H1 (cell line): ENCODE results near the gene LMAN2. TPM values are rescaled to one million over a fixed set of nuclear protein-coding genes. Genes with fewer than 3 reads are reported as not detected.

ENCODE experiments used
- CTCF ChIA-PET: fragments of 300-600 bp; sonication (Branson Sonifier 250); formaldehyde crosslinking; loops from one replicate; lab custom pipeline; 2021; ENCODE audit not compliant: partially characterized antibody; lab: Charles Lee
- POLR2A ChIA-PET: fragments of 300-600 bp; sonication (Branson Sonifier 250); formaldehyde crosslinking; loops from one replicate; lab custom pipeline; 2021; ENCODE audit warnings: inconsistent platforms; ENCODE audit not compliant: partially characterized antibody; lab: Charles Lee
- DNase-seq, 2 experiments: peaks; one replicate each; pipeline versions ENCODE4 v3.0.0 to v3.0.0-alpha.2; 2010 to 2022; ENCODE audit warnings: low spot score in 2 of 2, low read depth in 1 of 2, mixed read lengths in 1 of 2
- FAIRE-seq: peaks from 2 replicates; lab custom pipeline; 2011; peaks lifted over from hg19 to GRCh38; lab: Jason Lieb, UNC
- H2AFZ ChIP-seq: 2 replicates; pipeline ENCODE4 v1.8.1; 2012; ENCODE audit warnings: low read length, inconsistent platforms
- H2AK5ac ChIP-seq: 2 replicates; pipeline ENCODE4 v1.6.1; 2013; ENCODE audit warnings: low read depth, low read length
- H2BK120ac ChIP-seq: replicated peaks from 2 replicates; pipeline ENCODE3; 2013; ENCODE audit warnings: low read depth, low read length, inconsistent platforms
- H2BK12ac ChIP-seq: 2 replicates; pipeline ENCODE4 v1.6.1; 2013; ENCODE audit warnings: low read depth, low read length
- H2BK15ac ChIP-seq: 2 replicates; pipeline ENCODE4 v1.6.1; 2013; ENCODE audit warnings: low read length
- H2BK20ac ChIP-seq: 2 replicates; pipeline ENCODE4 v1.6.1; 2013; ENCODE audit warnings: low read length
- H2BK5ac ChIP-seq: 2 replicates; pipeline ENCODE4 v1.6.1; 2013; ENCODE audit warnings: low read depth, low read length
- H3K14ac ChIP-seq: 2 replicates; pipeline ENCODE4 v1.6.1; 2013; ENCODE audit warnings: inconsistent platforms; ENCODE audit not compliant: insufficient read length
- H3K18ac ChIP-seq: 2 replicates; pipeline ENCODE4 v1.6.1; 2013; ENCODE audit warnings: low read length; ENCODE audit errors: extremely low read depth
- H3K23ac ChIP-seq: 2 replicates; pipeline ENCODE4 v1.6.1; 2013; ENCODE audit warnings: inconsistent platforms; ENCODE audit not compliant: insufficient read length
- H3K23me2 ChIP-seq: 2 replicates; pipeline ENCODE4 v1.6.1; 2013; ENCODE audit warnings: low read depth, low read length
- H3K27ac ChIP-seq: 2 replicates; pipeline ENCODE4 v1.6.1; 2011; ENCODE audit warnings: low read depth, low read length, inconsistent platforms
- H3K27me3 ChIP-seq, 4 experiments: replicated peaks in 1 of 4; 1 replicate in 1 of 4; 2 replicates in 3 of 4; pipeline versions ENCODE4 v1.6.1 to v1.8.1; 2011 to 2013; ENCODE audit warnings: low read length in 3 of 4, mild to moderate bottlenecking in 3 of 4, inconsistent platforms in 2 of 4, mixed read lengths in 2 of 4, moderate library complexity in 1 of 4; ENCODE audit not compliant: control insufficient read depth in 3 of 4, insufficient read depth in 3 of 4; ENCODE audit errors: extremely low read depth in 1 of 4
- H3K36me3 ChIP-seq, 4 experiments: 2 replicates each; pipeline versions ENCODE4 v1.6.1 to v1.8.1; 2011 to 2013; ENCODE audit warnings: mild to moderate bottlenecking in 4 of 4, low read length in 3 of 4, moderate library complexity in 2 of 4, control low read depth in 1 of 4, inconsistent platforms in 1 of 4; ENCODE audit not compliant: insufficient read depth in 4 of 4, control insufficient read depth in 2 of 4
- H3K4ac ChIP-seq: replicated peaks from 2 replicates; pipeline ENCODE3; 2013; ENCODE audit warnings: low read length, low read depth, mixed read lengths, inconsistent platforms; ENCODE audit not compliant: insufficient read length
- H3K4me1 ChIP-seq, 4 experiments: replicated peaks in 1 of 4; 1 replicate in 1 of 4; 2 replicates in 3 of 4; pipeline versions ENCODE4 v1.6.1 to v1.8.1; 2011 to 2013; ENCODE audit warnings: low read length in 3 of 4, inconsistent platforms in 2 of 4, mixed read lengths in 1 of 4; ENCODE audit not compliant: insufficient read depth in 4 of 4, control insufficient read depth in 3 of 4
- H3K4me2 ChIP-seq, 2 experiments: 2 replicates each; pipeline versions ENCODE4 v1.6.1 to v1.8.1; 2011 to 2013; ENCODE audit warnings: low read depth in 2 of 2, low read length in 2 of 2, control low read depth in 1 of 2, inconsistent platforms in 1 of 2, mild to moderate bottlenecking in 1 of 2; ENCODE audit not compliant: insufficient read depth in 1 of 2
- H3K4me3 ChIP-seq, 4 experiments: fragments of 200-600, 300-600 bp in 1 of 4; sonication (generic), shearing (Covaris generic), sonication (Bioruptor Twin) in 1 of 4; 2 replicates each; pipeline versions ENCODE4 v1.5.1 to v1.8.1; 2011 to 2016; ENCODE audit warnings: low read length in 4 of 4, low read depth in 3 of 4, control low read depth in 2 of 4, inconsistent platforms in 2 of 4, mild to moderate bottlenecking in 2 of 4, mixed read lengths in 1 of 4, moderate library complexity in 1 of 4; ENCODE audit not compliant: insufficient read depth in 2 of 4; ENCODE audit errors: extremely low read depth in 1 of 4
- H3K56ac ChIP-seq: replicated peaks from 2 replicates; pipeline ENCODE3; 2013; ENCODE audit warnings: low read depth, mild to moderate bottlenecking, mixed read lengths, low read length, inconsistent platforms; ENCODE audit not compliant: insufficient read length
- H3K79me1 ChIP-seq: 2 replicates; pipeline ENCODE4 v1.6.1; 2013; ENCODE audit warnings: low read depth, low read length, control low read depth
- H3K79me2 ChIP-seq, 2 experiments: 2 replicates each; pipeline versions ENCODE4 v1.6.1 to v1.8.1; 2012 to 2013; ENCODE audit warnings: low read length in 2 of 2, mild to moderate bottlenecking in 2 of 2, inconsistent platforms in 1 of 2; ENCODE audit not compliant: insufficient read depth in 2 of 2, control insufficient read depth in 1 of 2
- H3K9ac ChIP-seq, 4 experiments: replicated peaks in 1 of 4; 1 replicate in 1 of 4; 2 replicates in 3 of 4; pipeline versions ENCODE4 v1.6.1 to v1.8.1; 2011 to 2013; ENCODE audit warnings: low read depth in 3 of 4, low read length in 3 of 4, control low read depth in 2 of 4, mild to moderate bottlenecking in 2 of 4, moderate library complexity in 2 of 4, inconsistent platforms in 1 of 4; ENCODE audit errors: extremely low read depth in 1 of 4
- H3K9me3 ChIP-seq, 2 experiments: 2 replicates each; pipeline versions ENCODE4 v1.6.1 to v1.8.1; 2012 to 2013; ENCODE audit warnings: mild to moderate bottlenecking in 2 of 2, moderate library complexity in 2 of 2, control low read depth in 1 of 2, inconsistent platforms in 1 of 2, low read depth in 1 of 2, low read length in 1 of 2, mixed read lengths in 1 of 2; ENCODE audit not compliant: insufficient read depth in 2 of 2
- H4K20me1 ChIP-seq, 2 experiments: replicated peaks in 1 of 2; 2 replicates each; pipeline versions ENCODE3 to v1.8.1; 2011 to 2013; ENCODE audit warnings: inconsistent platforms in 2 of 2, low read length in 2 of 2, mild to moderate bottlenecking in 1 of 2; ENCODE audit not compliant: insufficient read depth in 2 of 2, control insufficient read depth in 1 of 2
- H4K5ac ChIP-seq: 2 replicates; pipeline ENCODE4 v1.6.1; 2013; ENCODE audit warnings: low read length, low read depth, mixed read lengths, inconsistent platforms; ENCODE audit not compliant: insufficient read length
- H4K8ac ChIP-seq: 2 replicates; pipeline ENCODE4 v1.8.0; 2013; ENCODE audit warnings: mild to moderate bottlenecking, moderate library complexity, low read length, inconsistent platforms; ENCODE audit not compliant: insufficient read depth; ENCODE audit errors: extremely low read depth
- H4K91ac ChIP-seq: replicated peaks from 2 replicates; pipeline ENCODE3; 2013; ENCODE audit warnings: low read length, mixed read lengths, inconsistent platforms; ENCODE audit not compliant: insufficient read length
- ASH2L ChIP-seq: fragments of 200-600, 300-600 bp; sonication (generic); IDR thresholded peaks from one replicate; pipeline ENCODE4 v1.7.1; 2017; ENCODE audit warnings: low read length
- BCL11A ChIP-seq, 2 experiments: IDR thresholded peaks; one replicate each; pipeline ENCODE4 v1.6.1; 2011; ENCODE audit warnings: low read depth in 2 of 2, low read length in 2 of 2, mild to moderate bottlenecking in 2 of 2
- CBX8 ChIP-seq: fragments of 300-800, 300-1000 bp; sonication (generic); IDR thresholded peaks from 2 replicates; pipeline ENCODE4 v1.7.1; 2016; ENCODE audit warnings: low read depth, low read length, borderline replicate concordance
- GABPA ChIP-seq: IDR thresholded peaks from 2 replicates; pipeline ENCODE4 v1.6.1; 2011; ENCODE audit warnings: mild to moderate bottlenecking, low read length, moderate library complexity, borderline replicate concordance; ENCODE audit not compliant: insufficient read depth
- POU5F1 ChIP-seq: IDR thresholded peaks from 2 replicates; pipeline ENCODE4 v1.6.1; 2011; ENCODE audit warnings: low read depth, mild to moderate bottlenecking, low read length, moderate library complexity
- RAD21 ChIP-seq, 2 experiments: IDR thresholded peaks in 1 of 2; conservative IDR thresholded peaks in 1 of 2; 2 replicates each; pipeline ENCODE4 v1.6.1; 2011; ENCODE audit warnings: low read depth in 2 of 2, low read length in 2 of 2, improper control_type of control experiment in 1 of 2, inconsistent platforms in 1 of 2, mild to moderate bottlenecking in 1 of 2, moderate library complexity in 1 of 2
- RFX5 ChIP-seq: IDR thresholded peaks from 2 replicates; pipeline ENCODE4 v1.6.1; 2011; ENCODE audit warnings: low read depth, low read length, improper control_type of control experiment, borderline replicate concordance
- SIN3A ChIP-seq, 2 experiments: IDR thresholded peaks in 1 of 2; conservative IDR thresholded peaks in 1 of 2; 2 replicates each; pipeline ENCODE4 v1.6.1; 2011 to 2012; ENCODE audit warnings: low read length in 2 of 2, improper control_type of control experiment in 1 of 2, low read depth in 1 of 2, mild to moderate bottlenecking in 1 of 2
- WGBS, 2 experiments: shearing (Covaris generic) in 1 of 2; methylation state at CpG; one replicate each; pipeline versions ENCODE4 v1.1.6 to v1.1.7; 2013 to 2015; ENCODE audit warnings: low lambda C conversion rate in 2 of 2, mixed read lengths in 2 of 2, inconsistent platforms in 1 of 2, low coverage in 1 of 2, missing lambda C conversion rate in 1 of 2; ENCODE audit not compliant: insufficient replicate concordance in 2 of 2, insufficient coverage in 1 of 2, insufficient read length in 1 of 2; ENCODE audit errors: extremely low coverage in 1 of 2, missing lambda C conversion rate in 1 of 2; 5-methylcytosine and 5-hydroxymethylcytosine counted together
- polyA plus RNA-seq, 7 experiments: library from polyadenylated mRNA; depleted of rRNA in 3 of 7; stranded (reverse) in 5 of 7; unstranded in 2 of 7; fragments of >200 nt in 5 of 7; fragments of 200-250 nt in 2 of 7; gene quantifications; 1 replicate in 5 of 7; 2 replicates in 1 of 7; 4 replicates in 1 of 7; pipeline versions ENCODE4 v1.2.1 to v1.2.3, GENCODE V29; 2011 to 2013; ENCODE audit warnings: missing spikeins in 2 of 7, mixed read lengths in 2 of 7
- total RNA-seq: library from RNA; stranded (reverse); fragmentation: NEBNext Ultra II Directional; extraction: Animal tissue kit (Norgen Biotek cat#: 25700); gene quantifications from 2 replicates; pipeline ENCODE4 v1.2.1, GENCODE V29; 2021

The LMAN2 gene
- total and polyA plus RNA-seq, 2 of the 8 experiments (the other 6 are each of a cell fraction or from before 2014, with no cell fraction given) = 116 to 225 TPM

DNA sequence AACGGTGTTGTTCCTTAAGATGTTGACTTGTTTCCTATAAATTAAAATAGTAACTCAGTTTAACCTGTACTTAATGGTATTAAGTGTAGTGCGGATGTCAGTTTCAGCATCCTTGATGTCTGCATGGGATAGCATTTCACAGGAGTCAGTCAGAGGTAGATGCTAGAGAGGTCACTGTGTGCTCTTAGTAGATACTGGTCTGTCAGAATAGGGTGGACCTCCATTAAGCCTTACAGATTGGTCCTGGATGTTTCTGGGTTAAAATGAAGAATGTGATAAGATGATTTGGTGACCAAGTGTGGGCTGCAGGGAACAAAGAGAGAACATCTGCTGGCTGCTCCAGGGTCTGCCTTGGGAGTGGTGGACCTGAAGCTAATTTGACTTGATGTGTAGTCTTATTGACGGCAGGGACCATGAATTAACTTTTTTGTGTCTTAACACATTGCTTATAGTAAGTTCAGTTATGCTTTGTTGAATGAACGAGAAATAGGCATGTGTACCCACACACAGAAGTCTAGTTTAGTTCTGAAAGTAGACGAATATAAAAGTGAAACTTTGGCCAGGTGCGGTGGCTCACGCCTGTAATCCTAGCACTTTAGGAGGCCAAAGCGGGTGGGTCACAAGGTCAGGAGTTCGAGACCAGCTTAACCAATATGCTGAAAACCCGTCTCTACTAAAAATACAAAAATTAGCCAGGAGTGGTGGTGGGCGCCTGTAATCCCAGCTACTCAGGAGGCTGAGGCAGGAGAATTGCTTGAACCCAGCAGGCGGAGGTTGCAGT is 60.5 kb downstream of the LMAN2 start:
- no peaks in the 10 kb centered on the region for H3K27me3 ChIP-seq
- H4K8ac ChIP-seq = no peak overlapping the region
- 96% methylated on average over 12 of the region's 12 CpGs; no CpG with 5 or more reads in 1 of the 2 experiments for WGBS, 2 experiments
- no peak overlapping the region for H3K9ac ChIP-seq
- H3K18ac ChIP-seq = no peak overlapping the region
- H2BK15ac ChIP-seq = no peak overlapping the region
- no peak overlapping the region for H3K4me3 ChIP-seq
- H2BK120ac ChIP-seq = no peak overlapping the region
- peaks cover 2% of the 10 kb centered on the region; the same call in 1 of the 2 replicates for H3K79me1 ChIP-seq
- H3K4ac ChIP-seq = no peak overlapping the region
- POLR2A ChIA-PET = no interaction called here
- peaks cover 53 to 95% (median 75%) of the 10 kb centered on the region in 4 experiments for H3K36me3 ChIP-seq
- FAIRE-seq (no peak), DNase-seq (no peak)
- peaks cover 6 to 12% of the 10 kb centered on the region in 2 experiments for H4K20me1 ChIP-seq
- H3K56ac ChIP-seq = no peak overlapping the region
- no peak overlapping the region for H3K4me2 ChIP-seq
- no peak overlapping the region for H3K14ac ChIP-seq
- H4K91ac ChIP-seq = no peak overlapping the region
- H2AK5ac ChIP-seq = no peak overlapping the region
- CTCF ChIA-PET = interaction anchor here (1.5 kb wide), 1 partner anchor 19 kb away, joined by 3 read pairs; no protein-coding TSS in a partner anchor
- no peak overlapping the region for H2BK20ac ChIP-seq
- no peaks in the 10 kb centered on the region for H3K4me1 ChIP-seq
- no peak overlapping the region for H2AFZ ChIP-seq
- no peak overlapping the region for H2BK12ac ChIP-seq
- H3K23ac ChIP-seq = no peak overlapping the region
- H2BK5ac ChIP-seq = no peak overlapping the region
- no peaks in the 10 kb centered on the region for H3K23me2 ChIP-seq
- no peak overlapping the region for H3K27ac ChIP-seq
- no peaks in the 10 kb centered on the region; a peak in 1 of 4 replicates for H3K79me2 ChIP-seq
- no peak overlapping the region for H4K5ac ChIP-seq
- H3K9me3 ChIP-seq = no peaks in the 10 kb centered on the region
- TF ChIP-seq CBX8 = no peak
- no peak for TF ChIP-seq RFX5
- TF ChIP-seq POU5F1 = no peak
- no peak for TF ChIP-seq GABPA
- no peak for TF ChIP-seq RAD21 (IDR thresholded peaks at IDR 0.05 in 1 of 2, conservative IDR thresholded peaks at IDR 0.05 in 1 of 2; ENCODE audit: low read depth in 2 of 2, low read length in 2 of 2)
- TF ChIP-seq ASH2L = no peak
- TF ChIP-seq SIN3A (conservative IDR thresholded peaks at IDR 0.05 in 1 of 2, IDR thresholded peaks at IDR 0.05 in 1 of 2; ENCODE audit: low read depth in 1 of 2, low read length in 2 of 2) = no peak
- TF ChIP-seq BCL11A (IDR thresholded peaks at IDR 0.05; ENCODE audit: low read depth in 2 of 2, low read length in 2 of 2) = no peak
